ENCODE data around the gene FAM241A. TPM values are rescaled to one million over a fixed set of nuclear protein-coding genes. Genes with fewer than 3 reads are reported as not detected.
A peak's percentile ranks its signal among the peaks of the same experiment; 100 is the strongest.

Gene FAM241A
- total RNA-seq, 1 experiment from 2014 or later = 0.21 TPM

DNA sequence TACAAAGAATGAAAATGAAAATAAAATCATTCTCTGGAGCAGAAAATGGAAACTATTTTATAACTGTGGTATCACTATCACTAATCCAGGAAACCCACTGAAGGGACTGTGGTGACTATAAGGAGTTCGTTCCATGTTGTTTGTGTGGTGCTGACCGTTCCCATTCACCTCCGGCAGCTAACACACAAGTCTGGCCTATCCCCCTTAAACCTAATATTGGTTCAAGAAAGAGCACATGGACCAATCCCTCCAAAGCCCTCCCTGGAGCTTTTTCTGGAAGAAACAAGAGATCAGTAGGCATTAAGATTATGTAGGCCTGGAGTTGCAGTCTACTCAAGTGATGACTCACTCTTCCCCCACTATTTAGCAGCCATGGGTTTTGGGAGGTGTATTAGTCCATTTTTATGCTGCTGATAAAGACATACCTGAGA, 25.9 kb upstream of the FAM241A start:
- no peak overlapping the region for H3K4me3 ChIP-seq (ENCODE audit: insufficient read depth, low read depth, low read length)
- no peak for DNase-seq
- H3K27me3 ChIP-seq (ENCODE audit: control insufficient read depth, insufficient read depth, low read length) = no peaks in the 10 kb centered on the region
- H3K36me3 ChIP-seq (replicated peaks; ENCODE audit: control insufficient read depth, insufficient read depth, low read length) = no peaks in the 10 kb centered on the region

DNA sequence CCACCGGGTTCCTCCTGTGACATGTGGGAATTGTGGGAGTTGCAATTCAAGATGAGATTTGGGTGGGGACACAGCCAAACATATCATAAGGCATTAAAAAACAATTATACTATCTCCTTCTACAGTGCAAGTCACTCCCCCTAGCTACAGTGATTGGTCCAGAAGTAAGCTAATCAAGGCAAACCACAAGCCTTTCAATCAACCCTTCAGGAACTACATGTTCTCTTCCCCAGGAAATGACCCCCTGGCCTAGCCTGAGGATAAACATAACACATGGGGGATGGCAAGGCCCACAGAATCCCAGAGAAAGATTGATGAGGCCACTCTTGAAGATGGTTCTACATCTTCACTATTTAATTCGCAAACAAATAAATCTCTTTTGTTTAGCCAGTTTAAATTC, 25.2 kb upstream of the FAM241A start:
- DNase-seq = no peak
- no peaks in the 10 kb centered on the region for H3K36me3 ChIP-seq (replicated peaks; ENCODE audit: control insufficient read depth, insufficient read depth, low read length)

GRCh38 chr4:112125416-112125815, 19.8 kb upstream of the FAM241A start:
- no peak for DNase-seq
- H3K4me3 ChIP-seq (ENCODE audit: insufficient read depth, low read depth, low read length) = no peak overlapping the region
- no peaks in the 10 kb centered on the region for H3K36me3 ChIP-seq (replicated peaks; ENCODE audit: control insufficient read depth, insufficient read depth, low read length)
- no peaks in the 10 kb centered on the region for H3K27me3 ChIP-seq (ENCODE audit: control insufficient read depth, insufficient read depth, low read length)

More for the DNA sequence above, 25.2 kb upstream of the FAM241A start:
- Histone ChIP-seq H3K4me3 (ENCODE audit: insufficient read depth, low read depth, low read length) (no peak overlapping the region), H3K27me3 (ENCODE audit: control insufficient read depth, insufficient read depth, low read length) (no peaks in the 10 kb centered on the region)

DNA sequence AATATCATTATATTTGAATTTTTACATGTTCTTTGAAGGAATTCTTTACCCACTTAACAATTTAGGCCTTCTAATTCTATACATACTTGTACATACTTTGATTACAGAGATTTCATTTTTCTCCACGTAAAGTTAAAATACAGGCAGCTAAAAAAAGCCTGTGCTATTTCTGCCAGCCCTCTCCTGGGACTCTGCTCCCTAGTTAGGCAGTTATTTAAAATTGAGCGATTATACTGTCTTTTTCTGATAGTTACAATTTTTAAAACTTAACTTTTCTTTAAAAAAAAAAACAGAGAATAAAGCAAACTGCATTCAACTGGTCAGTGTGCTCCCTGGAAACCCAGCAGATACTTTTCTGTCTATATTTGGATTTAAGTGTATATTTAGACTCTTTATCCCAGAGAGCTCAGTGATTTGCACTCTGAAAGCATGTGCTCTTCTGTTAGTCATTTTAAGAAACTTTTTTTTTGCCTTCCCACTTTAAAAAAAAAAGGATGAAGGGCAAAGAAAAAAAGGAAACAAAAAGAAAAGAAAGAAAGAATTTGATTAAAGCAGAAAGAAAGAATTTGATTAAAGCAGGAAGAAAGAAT, 18.1 kb upstream of the FAM241A start:
- DNase-seq = no peak
- Histone ChIP-seq H3K27me3 (ENCODE audit: control insufficient read depth, insufficient read depth, low read length) (no peaks in the 10 kb centered on the region), H3K36me3 (replicated peaks; ENCODE audit: control insufficient read depth, insufficient read depth, low read length) (no peaks in the 10 kb centered on the region), H3K4me3 (ENCODE audit: insufficient read depth, low read depth, low read length) (no peak overlapping the region)

- Histone ChIP-seq H3K27me3 (ENCODE audit: control insufficient read depth, insufficient read depth, low read length) (no peaks in the 10 kb centered on the region), H3K36me3 (replicated peaks; ENCODE audit: control insufficient read depth, insufficient read depth, low read length) (no peaks in the 10 kb centered on the region), H3K4me3 (ENCODE audit: insufficient read depth, low read depth, low read length) (no peak overlapping the region)
- peak; percentile 18 for DNase-seq
Measured at GRCh38 chr4:112127803-112128202, 17.5 kb upstream of the FAM241A start.

DNA sequence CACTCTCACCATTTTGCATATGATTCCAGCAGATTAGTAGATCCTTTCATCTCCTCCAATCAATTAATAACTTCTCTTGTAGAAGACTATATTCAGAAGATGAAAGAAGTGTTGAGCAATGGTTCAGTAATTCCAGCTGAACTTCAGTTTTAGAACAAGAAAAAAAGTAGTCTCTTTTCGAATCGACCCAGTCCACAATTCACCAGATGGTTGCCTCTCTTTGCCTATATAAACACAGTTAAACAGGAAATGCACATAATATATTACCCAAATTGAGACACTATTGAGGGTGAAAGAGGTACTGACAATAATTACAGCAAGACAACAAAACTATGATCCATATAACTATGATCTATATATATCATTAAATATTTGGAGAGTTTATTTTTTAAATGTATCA, 16.8 kb upstream of the FAM241A start:
- DNase-seq = no peak
- no peak overlapping the region for H3K4me3 ChIP-seq (ENCODE audit: insufficient read depth, low read depth, low read length)
- H3K27me3 ChIP-seq (ENCODE audit: control insufficient read depth, insufficient read depth, low read length) = no peaks in the 10 kb centered on the region

GRCh38 chr4:112130906-112131305, 14.3 kb upstream of the FAM241A start:
- no peaks in the 10 kb centered on the region for H3K27me3 ChIP-seq (ENCODE audit: control insufficient read depth, insufficient read depth, low read length)
- peak; percentile 51 for DNase-seq
- no peak overlapping the region for H3K4me3 ChIP-seq (ENCODE audit: insufficient read depth, low read depth, low read length)
- H3K36me3 ChIP-seq (replicated peaks; ENCODE audit: control insufficient read depth, insufficient read depth, low read length) = no peaks in the 10 kb centered on the region

More for the DNA sequence above, 16.8 kb upstream of the FAM241A start:
- no peaks in the 10 kb centered on the region for H3K36me3 ChIP-seq (replicated peaks; ENCODE audit: control insufficient read depth, insufficient read depth, low read length)

- DNase-seq = no peak
- Histone ChIP-seq H3K27me3 (ENCODE audit: control insufficient read depth, insufficient read depth, low read length) (no peaks in the 10 kb centered on the region), H3K4me3 (ENCODE audit: insufficient read depth, low read depth, low read length) (no peak overlapping the region), H3K36me3 (replicated peaks; ENCODE audit: control insufficient read depth, insufficient read depth, low read length) (no peaks in the 10 kb centered on the region)
Measured at GRCh38 chr4:112136551-112136950, 8.7 kb upstream of the FAM241A start.

- H3K36me3 ChIP-seq (replicated peaks; ENCODE audit: control insufficient read depth, insufficient read depth, low read length) = no peaks in the 10 kb centered on the region
- no peak overlapping the region for H3K4me3 ChIP-seq (ENCODE audit: insufficient read depth, low read depth, low read length)
- no peak for DNase-seq
- no peaks in the 10 kb centered on the region for H3K27me3 ChIP-seq (ENCODE audit: control insufficient read depth, insufficient read depth, low read length)
Measured at GRCh38 chr4:112138538-112138937, 6.7 kb upstream of the FAM241A start.

DNA sequence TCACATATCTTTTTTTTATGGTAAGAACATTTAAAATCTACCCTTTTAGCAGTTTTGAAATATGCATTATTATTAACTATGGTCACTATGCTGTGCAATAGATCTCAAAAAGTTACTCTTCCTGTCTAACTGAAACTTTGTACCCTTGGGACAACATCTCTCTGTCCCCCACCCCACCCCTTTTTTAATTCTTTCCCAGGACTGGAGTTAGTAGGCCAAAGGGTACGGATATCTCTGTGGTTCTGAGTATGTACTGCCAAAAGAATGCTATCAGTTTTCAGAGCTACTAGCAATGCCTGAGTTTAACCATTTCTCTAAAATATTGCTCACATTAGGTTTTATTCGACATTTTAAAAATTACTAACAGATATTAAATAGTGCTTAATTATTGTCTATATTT, 4.7 kb upstream of the FAM241A start:
- Histone ChIP-seq H3K36me3 (replicated peaks; ENCODE audit: control insufficient read depth, insufficient read depth, low read length) (no peaks in the 10 kb centered on the region), H3K4me3 (ENCODE audit: insufficient read depth, low read depth, low read length) (no peak overlapping the region), H3K27me3 (ENCODE audit: control insufficient read depth, insufficient read depth, low read length) (no peaks in the 10 kb centered on the region)
- DNase-seq = no peak

DNA sequence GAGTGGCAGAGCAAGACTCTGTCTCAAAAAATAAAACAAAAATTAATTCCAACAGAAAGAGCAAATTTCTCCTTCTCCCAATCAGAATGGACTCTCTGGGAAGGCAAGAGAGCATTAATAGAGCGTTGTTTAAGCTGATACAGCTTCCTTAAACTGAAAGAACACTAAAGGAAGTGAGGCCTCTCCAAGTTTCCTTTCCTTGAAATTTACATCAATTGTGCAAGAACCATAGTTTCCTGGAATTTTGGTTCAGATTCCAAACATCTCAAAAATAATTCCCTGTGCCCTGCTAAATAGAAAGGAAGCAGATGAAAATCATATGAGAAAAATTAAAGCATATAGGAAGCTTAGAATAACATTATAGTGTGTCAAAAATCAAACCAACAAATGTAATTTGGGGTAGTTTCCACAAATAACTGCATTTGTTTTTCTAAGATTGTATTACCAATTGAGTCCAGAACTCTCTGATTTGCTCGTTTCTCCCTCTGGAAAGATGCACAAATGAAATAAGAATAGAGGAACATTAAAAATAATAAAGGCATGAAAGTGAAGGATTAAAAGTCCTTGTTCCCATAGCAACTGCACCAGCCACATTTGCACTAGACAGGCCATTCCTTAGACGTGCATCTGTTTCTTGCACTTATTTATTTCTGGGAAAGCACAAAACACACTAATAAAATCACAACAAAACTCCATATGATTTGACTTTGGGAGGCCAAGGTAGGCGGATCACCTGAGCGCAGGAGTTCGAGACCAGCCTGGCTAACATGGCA, 3.7 kb upstream of the FAM241A start:
- H3K36me3 ChIP-seq (replicated peaks; ENCODE audit: control insufficient read depth, insufficient read depth, low read length) = no peaks in the 10 kb centered on the region
- no peak overlapping the region for H3K4me3 ChIP-seq (ENCODE audit: insufficient read depth, low read depth, low read length)
- no peak for DNase-seq
- peaks cover 8% of the 10 kb centered on the region; the same call in 1 of the 2 replicates for H3K27me3 ChIP-seq (ENCODE audit: control insufficient read depth, insufficient read depth, low read length)

DNA sequence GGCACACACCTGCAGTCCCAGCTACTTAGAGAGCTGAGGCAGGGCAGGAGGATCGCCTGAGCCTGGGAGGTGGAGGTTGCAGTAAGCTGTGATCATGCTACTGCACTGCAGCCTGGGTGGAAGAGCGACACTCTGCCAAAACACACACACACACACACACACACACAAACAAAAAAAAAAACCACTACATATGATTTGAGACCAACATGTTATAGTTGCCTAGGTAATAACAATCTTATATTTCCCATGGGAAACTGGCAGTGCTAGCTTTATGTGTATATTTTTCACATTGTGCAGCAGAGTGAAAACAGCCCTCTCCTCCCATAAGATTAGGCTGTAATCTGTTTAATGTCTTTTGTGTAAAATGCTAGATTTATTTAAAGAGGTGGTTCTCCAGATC, 3.1 kb upstream of the FAM241A start:
- Histone ChIP-seq H3K4me3 (ENCODE audit: insufficient read depth, low read depth, low read length) (no peak overlapping the region), H3K36me3 (replicated peaks; ENCODE audit: control insufficient read depth, insufficient read depth, low read length) (no peaks in the 10 kb centered on the region), H3K27me3 (ENCODE audit: control insufficient read depth, insufficient read depth, low read length) (peaks cover 14% of the 10 kb centered on the region)
- DNase-seq = no peak

GRCh38 chr4:112143781-112144180, 1.5 kb upstream of the FAM241A start:
- DNase-seq = no peak
- Histone ChIP-seq H3K27me3 (ENCODE audit: control insufficient read depth, insufficient read depth, low read length) (peaks cover 21% of the 10 kb centered on the region), H3K4me3 (ENCODE audit: insufficient read depth, low read depth, low read length) (no peak overlapping the region), H3K36me3 (replicated peaks; ENCODE audit: control insufficient read depth, insufficient read depth, low read length) (no peaks in the 10 kb centered on the region)

DNA sequence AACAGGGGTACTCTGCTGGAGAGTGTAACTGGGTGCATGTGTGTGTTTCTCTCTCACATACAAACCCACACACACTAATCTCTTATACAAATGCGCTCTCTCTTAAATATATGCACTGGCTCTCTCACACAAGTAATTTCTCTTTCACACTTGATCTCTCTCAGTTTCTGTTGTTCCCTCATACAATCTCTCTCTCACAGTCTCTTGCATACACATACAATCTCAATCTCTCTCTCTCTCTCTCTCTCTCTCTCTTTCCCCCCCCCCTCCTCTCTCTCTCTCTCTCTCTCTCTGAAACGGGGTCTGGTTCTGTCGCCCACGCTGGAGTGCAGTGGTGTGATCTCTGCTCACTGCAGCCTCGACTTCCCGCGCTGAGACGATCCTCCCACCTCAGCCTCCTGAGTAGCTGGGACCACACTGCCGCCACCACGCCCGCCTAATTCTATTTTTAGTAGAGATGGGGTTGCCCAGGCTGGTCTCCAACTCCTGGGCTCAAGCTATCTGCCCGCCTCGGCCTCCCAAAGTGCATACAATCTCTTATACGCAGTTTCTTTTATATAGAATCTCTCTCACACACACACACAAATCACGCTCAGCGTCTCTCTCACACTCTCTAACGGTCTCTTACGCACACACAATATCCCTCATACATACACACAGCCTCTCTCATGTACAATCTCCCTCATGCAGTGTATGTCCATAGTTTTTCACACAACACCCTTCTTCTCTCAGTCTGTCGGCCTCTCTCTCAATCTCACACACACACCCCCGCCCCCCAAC, 518 bp upstream of the FAM241A start:
- no peak for DNase-seq
- Histone ChIP-seq H3K27me3 (ENCODE audit: control insufficient read depth, insufficient read depth, low read length) (peaks cover 21% of the 10 kb centered on the region), H3K36me3 (replicated peaks; ENCODE audit: control insufficient read depth, insufficient read depth, low read length) (no peaks in the 10 kb centered on the region), H3K4me3 (ENCODE audit: insufficient read depth, low read depth, low read length) (peak overlapping the region; percentile 11; the same call in 1 of the 2 replicates)

All from H7 (cell line).